RPMI7951 (cell line): ENCODE data around the gene NRM. TPM values are rescaled to one million over a fixed set of nuclear protein-coding genes. Genes with fewer than 3 reads are reported as not detected.
"Not testable (repeated sequence)": the region's sequence is repeated elsewhere in the genome, so short reads cannot be mapped to it uniquely, and the experiment has no call there.

Experiments
- DNase-seq: peaks from one replicate; pipeline ENCODE4 v3.0.0-alpha.2; 2012; ENCODE audit warnings: low read depth
- total RNA-seq: library from RNA; depleted of rRNA; stranded (reverse); fragments of >200 nt; shearing (Covaris generic); gene quantifications from 2 replicates; pipeline ENCODE4 v1.2.3, GENCODE V29; 2014

NRM gene
- total RNA-seq, 1 experiment from 2014 or later, result 29.2 TPM

DNA sequence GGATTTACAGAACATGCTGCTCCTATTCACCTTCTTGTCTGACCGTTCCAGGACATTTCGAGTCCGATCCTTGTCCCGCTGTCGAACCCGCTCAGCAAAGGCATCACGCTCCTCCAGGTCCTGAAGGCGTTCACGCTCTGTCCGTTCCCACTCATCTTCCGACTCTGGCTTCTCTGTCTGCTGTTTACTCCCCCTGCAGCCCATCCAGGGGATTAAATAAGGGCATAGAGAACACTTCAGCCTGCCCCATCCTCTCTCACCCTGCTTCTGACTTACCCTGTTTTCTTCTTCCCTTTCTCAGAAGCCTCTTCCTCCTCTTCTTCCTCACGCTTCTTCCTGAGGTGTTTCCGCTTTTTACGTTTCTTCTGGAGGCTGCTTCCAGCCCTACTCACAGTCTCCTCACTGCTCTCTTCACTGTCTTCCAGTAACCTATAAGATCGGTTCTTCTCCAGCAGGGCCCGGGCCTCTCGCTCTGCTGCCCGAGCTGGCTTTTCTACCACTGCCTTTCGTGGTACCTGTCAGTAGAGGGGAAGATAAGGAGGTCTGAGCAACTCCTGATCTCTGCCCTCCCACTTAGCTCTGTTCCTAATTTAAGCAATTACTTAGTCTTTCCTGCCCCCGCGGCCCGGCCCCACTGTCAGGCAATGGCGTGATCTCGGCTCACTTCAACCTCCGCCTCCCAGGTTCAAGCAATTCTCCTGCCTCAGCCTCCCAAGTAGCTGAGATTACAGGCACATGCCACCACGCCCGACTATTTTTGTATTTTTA is 19.8 kb downstream of the NRM start:
- no peak for DNase-seq

- not testable (repeated sequence) for DNase-seq
Observed at GRCh38 chr6:30666300-30666699, 24.5 kb downstream of the NRM start.

GRCh38 chr6:30664994-30665767 is 25.6 kb downstream of the NRM start:
- DNase-seq, result no peak

DNA sequence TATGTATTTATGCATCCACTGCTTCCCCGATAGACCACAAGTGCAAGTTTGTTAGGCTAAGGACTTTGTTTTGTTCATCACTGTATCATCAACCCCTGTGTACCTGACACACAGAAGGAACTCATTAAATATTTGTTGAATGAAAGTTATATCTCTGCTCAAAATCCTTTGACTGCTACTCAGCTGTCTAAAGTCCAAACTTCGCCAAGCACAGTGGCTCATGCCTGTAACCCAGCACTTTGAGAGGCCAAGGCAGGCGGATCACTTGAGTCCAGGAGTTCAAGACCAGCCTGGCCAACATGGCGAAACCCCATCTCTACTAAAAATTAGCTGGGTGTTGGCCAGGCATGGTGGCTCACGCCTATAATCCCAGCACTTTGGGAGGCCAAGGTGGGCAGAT is 32.9 kb downstream of the NRM start:
- DNase-seq, result not testable (repeated sequence)

GRCh38 chr6:30657454-30657853 is 33.3 kb downstream of the NRM start:
- no peak for DNase-seq

DNA sequence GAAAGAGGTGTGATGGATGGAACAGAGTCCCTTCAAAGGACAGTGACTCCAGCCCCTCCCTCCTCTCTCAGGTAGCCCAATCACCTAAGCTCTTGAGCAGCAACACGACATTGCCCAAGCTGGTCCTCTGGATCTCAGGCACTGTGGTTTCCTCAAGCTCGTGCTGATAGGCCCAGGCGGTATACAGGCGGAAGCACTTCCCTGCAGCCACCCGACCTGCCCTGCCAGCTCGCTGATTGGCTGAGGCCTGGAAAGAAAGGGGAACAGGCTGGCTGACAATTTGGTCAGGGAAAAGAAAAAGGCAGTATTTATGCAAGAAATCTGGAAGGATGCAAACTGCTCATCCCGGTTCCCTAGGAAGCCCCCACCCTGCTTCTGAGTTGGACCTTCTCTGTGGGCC is 34.3 kb downstream of the NRM start:
- no peak for DNase-seq

- DNase-seq, result no peak
Observed at GRCh38 chr6:30655743-30656094, 35.1 kb downstream of the NRM start.

GRCh38 chr6:30654798-30655742 is 35.7 kb downstream of the NRM start:
- DNase-seq, result no peak

- no peak for DNase-seq
Observed at GRCh38 chr6:30651143-30651542, 39.6 kb downstream of the NRM start.

GRCh38 chr6:30647242-30648116 is 43.3 kb downstream of the NRM start:
- peak; percentile 68 for DNase-seq

GRCh38 chr6:30646450-30647241 is 44.1 kb downstream of the NRM start, which contains the start of gene C6orf136:
C6orf136 (plus strand) TSS chr6:30647133; CDS start chr6:30647232, 99 bp downstream.
- peak; percentile 89 for DNase-seq

GRCh38 chr6:30645989-30646388 is 44.8 kb downstream of the NRM start:
- DNase-seq, result no peak

DNA sequence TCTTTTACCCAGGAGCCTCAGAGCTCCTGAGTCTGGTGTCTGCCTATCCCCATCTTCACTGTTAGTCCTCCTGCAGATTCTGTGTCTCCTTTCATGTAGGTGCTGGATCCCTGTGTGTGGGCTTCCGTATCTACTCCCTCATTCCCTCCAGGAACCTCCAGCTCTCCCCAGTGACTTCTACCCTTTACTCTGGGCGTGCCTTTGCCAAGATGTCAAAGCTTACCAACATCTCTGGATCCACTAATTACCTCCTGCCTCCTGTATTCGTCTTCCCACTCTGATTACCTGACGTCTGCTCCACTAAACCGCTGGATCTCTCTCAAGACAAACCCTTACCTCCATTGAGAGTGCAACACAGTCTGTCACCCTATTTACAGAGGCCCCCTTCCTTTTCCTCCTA is 46.0 kb downstream of the NRM start:
- DNase-seq, result no peak

DNA sequence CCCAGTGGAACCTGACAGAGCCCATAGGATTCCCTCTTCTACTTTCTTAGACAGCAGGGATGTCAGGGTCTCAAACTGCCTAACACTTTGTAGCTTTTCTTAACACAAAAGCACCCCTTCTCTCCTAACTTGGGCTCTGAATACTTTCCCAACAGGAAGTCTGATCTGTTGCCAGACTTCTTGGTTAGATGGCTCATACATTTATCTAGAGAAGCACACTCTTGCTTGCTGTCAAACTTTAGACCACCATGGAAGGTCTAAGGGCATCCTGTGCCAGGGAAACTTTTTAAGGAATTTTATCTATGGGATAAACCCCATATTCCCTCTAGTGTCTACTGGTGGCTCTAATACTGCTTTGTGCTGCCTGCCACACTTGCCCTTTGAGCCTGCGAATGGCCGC is 47.1 kb downstream of the NRM start:
- no peak for DNase-seq

GRCh38 chr6:30641048-30641447 is 49.7 kb downstream of the NRM start:
- no peak for DNase-seq

- no peak for DNase-seq
Observed at GRCh38 chr6:30640481-30640880, 50.3 kb downstream of the NRM start.
